ENCODE results near the gene HCFC1. TPM values are rescaled to one million over a fixed set of nuclear protein-coding genes. Genes with fewer than 3 reads are reported as not detected.
A peak's percentile ranks its signal among the peaks of the same experiment; 100 is the strongest.

Gene HCFC1
- total RNA-seq, 1 experiment from 2014 or later = 77.7 TPM

GRCh38 chrX:154019061-154019621 lies 47.5 kb upstream of the HCFC1 start:
- Mint-ChIP-seq H3K4me3 (ENCODE audit: low read depth, unreplicated experiment) (peak overlapping the region; percentile 84), H3K27ac (ENCODE audit: unreplicated experiment) (peak overlapping the region; percentile 81), H3K27me3 (ENCODE audit: unreplicated experiment) (no peaks in the 10 kb centered on the region), H3K9me3 (ENCODE audit: low read depth, unreplicated experiment) (no peaks in the 10 kb centered on the region), H3K4me1 (ENCODE audit: low read depth, unreplicated experiment) (no peaks in the 10 kb centered on the region), H3K36me3 (ENCODE audit: insufficient read depth, unreplicated experiment) (peaks cover 52% of the 10 kb centered on the region)
- CTCF ChIA-PET = interaction anchor here (1.4 kb wide), 1 partner anchor 46 kb away, joined by 4 read pairs; the partner anchor contains the start of gene TMEM187
- no peak for TF ChIP-seq CTCF (IDR thresholded peaks at IDR 0.05; ENCODE audit: unreplicated experiment)
- intact Hi-C loops (cut with micrococcal nuclease; ENCODE audit: unreplicated experiment) = no loop called here
- no TSS peak for BruUV-seq (replicated peaks)
- peak; percentile 19 for DNase-seq

GRCh38 chrX:154018518-154019060 lies 47.0 kb upstream of the HCFC1 start:
- peak overlapping the region; percentile 84 for H3K4me3 Mint-ChIP-seq (ENCODE audit: low read depth, unreplicated experiment)
- intact Hi-C loops (cut with micrococcal nuclease; ENCODE audit: unreplicated experiment) = no loop called here
- H3K9me3 Mint-ChIP-seq (ENCODE audit: low read depth, unreplicated experiment) = no peaks in the 10 kb centered on the region
- CTCF ChIA-PET = interaction anchor here (1.4 kb wide), 1 partner anchor 46 kb away, joined by 4 read pairs; the partner anchor contains the start of gene TMEM187
- peaks cover 55% of the 10 kb centered on the region for H3K36me3 Mint-ChIP-seq (ENCODE audit: insufficient read depth, unreplicated experiment)
- H3K4me1 Mint-ChIP-seq (ENCODE audit: low read depth, unreplicated experiment) = no peaks in the 10 kb centered on the region
- no peak for TF ChIP-seq CTCF (IDR thresholded peaks at IDR 0.05; ENCODE audit: unreplicated experiment)
- peak overlapping the region; percentile 81 for H3K27ac Mint-ChIP-seq (ENCODE audit: unreplicated experiment)
- DNase-seq = no peak
- H3K27me3 Mint-ChIP-seq (ENCODE audit: unreplicated experiment) = no peaks in the 10 kb centered on the region
- TSS peak; percentile 40 for BruUV-seq (replicated peaks)

GRCh38 chrX:154017766-154018517 lies 46.3 kb upstream of the HCFC1 start:
- DNase-seq = no peak
- no TSS peak for BruUV-seq (replicated peaks)

More at GRCh38 chrX:154017766-154018517, 46.3 kb upstream of the HCFC1 start:
- H3K36me3 Mint-ChIP-seq (ENCODE audit: insufficient read depth, unreplicated experiment) = peaks cover 59% of the 10 kb centered on the region
- CTCF ChIA-PET = interaction anchor here (1.4 kb wide), 1 partner anchor 45 kb away, joined by 4 read pairs; the partner anchor contains the start of gene TMEM187
- no peaks in the 10 kb centered on the region for H3K27me3 Mint-ChIP-seq (ENCODE audit: unreplicated experiment)
- TF ChIP-seq CTCF (IDR thresholded peaks at IDR 0.05; ENCODE audit: unreplicated experiment) = no peak
- no peak overlapping the region for H3K27ac Mint-ChIP-seq (ENCODE audit: unreplicated experiment)
- H3K4me3 Mint-ChIP-seq (ENCODE audit: low read depth, unreplicated experiment) = peak overlapping the region; percentile 84
- intact Hi-C loops (cut with micrococcal nuclease; ENCODE audit: unreplicated experiment) = no loop called here
- H3K9me3 Mint-ChIP-seq (ENCODE audit: low read depth, unreplicated experiment) = no peaks in the 10 kb centered on the region
- no peaks in the 10 kb centered on the region for H3K4me1 Mint-ChIP-seq (ENCODE audit: low read depth, unreplicated experiment)
